MM.1S (cell line): ENCODE results near the gene VMP1.
"Not testable (repeated sequence)": the region's sequence is repeated elsewhere in the genome, so short reads cannot be mapped to it uniquely, and the experiment has no call there.

ENCODE experiments used
- DNase-seq: peaks from one replicate; pipeline ENCODE4 v3.0.0-alpha.2; 2015
- H2AFZ ChIP-seq: fragments of 300-600 bp; sonication (generic); 2 replicates; pipeline ENCODE4 v1.6.0; 2016; ENCODE audit warnings: antibody characterized with exemption, low read length
- H3F3A ChIP-seq: fragments of 300-600 bp; sonication (generic); 2 replicates; pipeline ENCODE4 v1.6.1; 2016; ENCODE audit warnings: mild to moderate bottlenecking, antibody characterized with exemption, low read length, moderate library complexity, mixed read lengths; ENCODE audit not compliant: insufficient read depth
- H3K27ac ChIP-seq: fragments of 300-600 bp; sonication (generic); 2 replicates; pipeline ENCODE4 v1.5.1; 2016; ENCODE audit warnings: mild to moderate bottlenecking, low read length
- H3K27me3 ChIP-seq: fragments of 300-600 bp; sonication (generic); replicated peaks from 2 replicates; pipeline ENCODE4 v1.6.0; 2016; ENCODE audit warnings: low read length; ENCODE audit not compliant: insufficient read depth
- H3K36me3 ChIP-seq: fragments of 300-600 bp; sonication (generic); replicated peaks from 2 replicates; pipeline ENCODE4 v1.6.1; 2016; ENCODE audit warnings: mild to moderate bottlenecking, low read length, mixed read lengths; ENCODE audit not compliant: insufficient read depth
- H3K4me1 ChIP-seq: fragments of 300-600 bp; sonication (generic); 2 replicates; pipeline ENCODE4 v1.6.1; 2016; ENCODE audit warnings: low read length, mixed read lengths
- H3K4me2 ChIP-seq: fragments of 300-600 bp; sonication (generic); 2 replicates; pipeline ENCODE4 v1.6.0; 2016; ENCODE audit warnings: low read depth, low read length
- H3K4me3 ChIP-seq: fragments of 300-600 bp; sonication (generic); 2 replicates; pipeline ENCODE4 v1.5.1; 2016; ENCODE audit warnings: low read length, mixed read lengths
- H3K79me2 ChIP-seq: fragments of 300-600 bp; sonication (generic); 2 replicates; pipeline ENCODE4 v1.6.1; 2016; ENCODE audit warnings: mixed run types, low read length, mixed read lengths
- H3K9ac ChIP-seq: fragments of 300-600 bp; sonication (generic); 2 replicates; pipeline ENCODE4 v1.6.1; 2016; ENCODE audit warnings: low read length, mixed read lengths
- H3K9me2 ChIP-seq: fragments of 300-600 bp; sonication (generic); replicated peaks from 2 replicates; pipeline ENCODE4 v1.6.1; 2016; ENCODE audit warnings: mild to moderate bottlenecking, low read length, mixed read lengths; ENCODE audit not compliant: insufficient read depth
- H3K9me3 ChIP-seq: fragments of 300-600 bp; sonication (generic); replicated peaks from 2 replicates; pipeline ENCODE4 v1.6.1; 2016; ENCODE audit warnings: mild to moderate bottlenecking, low read length, mixed read lengths; ENCODE audit not compliant: insufficient read depth
- H4K20me1 ChIP-seq: fragments of 300-600 bp; sonication (generic); 2 replicates; pipeline ENCODE4 v1.6.1; 2016; ENCODE audit warnings: mild to moderate bottlenecking, low read length, moderate library complexity, mixed read lengths; ENCODE audit not compliant: insufficient read depth
- CTCF ChIP-seq: fragments of 300-600 bp; sonication (generic); IDR thresholded peaks from 2 replicates; pipeline ENCODE4 v1.5.1; 2016; ENCODE audit warnings: antibody characterized with exemption, low read length, mixed read lengths
- EZH2 ChIP-seq: fragments of 300-600 bp; sonication (generic); optimal IDR thresholded peaks from 2 replicates; pipeline ENCODE3; 2017; ENCODE audit warnings: low read depth, mild to moderate bottlenecking, antibody characterized with exemption, low read length, mixed read lengths
- EZH2phosphoT487 ChIP-seq: fragments of 300-600 bp; sonication (generic); IDR thresholded peaks from 2 replicates; pipeline ENCODE4 v1.6.1; 2018; ENCODE audit warnings: antibody characterized with exemption, low read length

The VMP1 gene

GRCh38 chr17:59779521-59779920, 72.1 kb downstream of the VMP1 start:
- no peak overlapping the region for H3K4me2 ChIP-seq
- no peaks in the 10 kb centered on the region for H3K79me2 ChIP-seq
- no peaks in the 10 kb centered on the region for H3K27me3 ChIP-seq
- no peak overlapping the region for H3K4me3 ChIP-seq
- H3K4me1 ChIP-seq, result 0 out of 2 replicates have a peak, but pooled peaks cover 5% of the 10 kb centered on the region
- H3F3A ChIP-seq, result no peaks in the 10 kb centered on the region
- no peak overlapping the region for H3K27ac ChIP-seq
- DNase-seq, result no peak
- no peak overlapping the region for H3K9ac ChIP-seq
- H4K20me1 ChIP-seq, result no peaks in the 10 kb centered on the region
- no peaks in the 10 kb centered on the region for H3K9me3 ChIP-seq
- no peak for TF ChIP-seq EZH2
- no peak for TF ChIP-seq CTCF
- TF ChIP-seq EZH2phosphoT487, result no peak
- H2AFZ ChIP-seq, result no peak overlapping the region
- H3K36me3 ChIP-seq, result no peaks in the 10 kb centered on the region
- no peaks in the 10 kb centered on the region for H3K9me2 ChIP-seq

- not testable (repeated sequence) for H3K4me2 ChIP-seq, H3K9me3 ChIP-seq, H3K36me3 ChIP-seq, H4K20me1 ChIP-seq, H3K27me3 ChIP-seq, H3F3A ChIP-seq, DNase-seq, H3K79me2 ChIP-seq, H2AFZ ChIP-seq, H3K9ac ChIP-seq, H3K4me3 ChIP-seq, H3K9me2 ChIP-seq, H3K27ac ChIP-seq
- peaks cover 11% of the 10 kb centered on the region; the same call in 1 of the 2 replicates for H3K4me1 ChIP-seq
Measured at GRCh38 chr17:59780548-59780947, 73.1 kb downstream of the VMP1 start.

GRCh38 chr17:59783221-59784047, 76.0 kb downstream of the VMP1 start:
- H3K9me3 ChIP-seq, result no peaks in the 10 kb centered on the region
- peaks cover 24% of the 10 kb centered on the region for H3F3A ChIP-seq
- no peak for TF ChIP-seq CTCF
- TF ChIP-seq EZH2phosphoT487, result no peak
- TF ChIP-seq EZH2, result no peak
- no peak overlapping the region for H3K9ac ChIP-seq
- no peak overlapping the region for H3K27ac ChIP-seq
- no peaks in the 10 kb centered on the region for H3K27me3 ChIP-seq
- no peak overlapping the region for H3K4me2 ChIP-seq
- peaks cover 7% of the 10 kb centered on the region; the same call in 1 of the 2 replicates for H3K79me2 ChIP-seq
- no peaks in the 10 kb centered on the region for H3K9me2 ChIP-seq
- DNase-seq, result no peak
- no peaks in the 10 kb centered on the region for H3K36me3 ChIP-seq
- no peak overlapping the region for H3K4me3 ChIP-seq
- peaks cover 23% of the 10 kb centered on the region for H3K4me1 ChIP-seq
- H4K20me1 ChIP-seq, result no peaks in the 10 kb centered on the region
- H2AFZ ChIP-seq, result no peak overlapping the region
